Activated CD8-positive, alpha-beta T cell treated with anti-CD3 and anti-CD28 coated beads, Interleukin-2, amount 10 ng/mL, durations not matched to agents 7 days and 5 days (primary cell): Measurements from ENCODE around the gene SLC25A10. TPM values are rescaled to one million over a fixed set of nuclear protein-coding genes. Genes with fewer than 3 reads are reported as not detected.

ENCODE experiments used
- ATAC-seq: fragments of 150-1000 bp; cut with Tn5 transposase; one replicate; pipeline ENCODE4 v1.10.0; 2021; ENCODE audit warnings: moderate library complexity
- CTCF ChIA-PET: fragments of 350-600 bp; sonication (Branson Sonifier 250); formaldehyde crosslinking; loops from one replicate; lab custom pipeline; 2021; ENCODE audit warnings: antibody characterized with exemption; lab: Charles Lee
- POLR2A ChIA-PET: fragments of 350-600 bp; sonication (Branson Sonifier 250); formaldehyde crosslinking; loops from one replicate; lab custom pipeline; 2021; ENCODE audit warnings: antibody characterized with exemption; lab: Charles Lee
- DNase-seq: peaks from one replicate; pipeline ENCODE4 v3.0.0-alpha.2; 2020
- H3K27ac Mint-ChIP-seq: one replicate; pipeline ENCODE4 v1.8.0; 2021; ENCODE audit warnings: mild to moderate bottlenecking, mixed read lengths
- H3K27me3 Mint-ChIP-seq: one replicate; pipeline ENCODE4 v1.8.0; 2021; ENCODE audit warnings: low read depth, mixed read lengths
- H3K36me3 Mint-ChIP-seq: one replicate; pipeline ENCODE4 v1.8.0; 2021; ENCODE audit warnings: low read depth, mixed read lengths
- H3K4me1 Mint-ChIP-seq: one replicate; pipeline ENCODE4 v1.8.0; 2021; ENCODE audit warnings: low read depth, mixed read lengths
- H3K4me3 Mint-ChIP-seq: one replicate; pipeline ENCODE4 v1.8.0; 2021; ENCODE audit warnings: mild to moderate bottlenecking, mixed read lengths
- H3K9me3 Mint-ChIP-seq: one replicate; pipeline ENCODE4 v1.8.0; 2022; ENCODE audit warnings: mixed read lengths; ENCODE audit not compliant: insufficient read depth
- total RNA-seq, 2 experiments: library from RNA; stranded (reverse); gene quantifications; one replicate each; pipeline ENCODE4 v1.2.3, GENCODE V29; 2021

The SLC25A10 gene
- total RNA-seq, 2 experiments from 2014 or later = 39.2 to 40.4 TPM

GRCh38 chr17:81687770-81688541 is 24.1 kb upstream of the SLC25A10 start:
- ATAC-seq = no peak
- Mint-ChIP-seq H3K4me1 (peaks cover 24% of the 10 kb centered on the region), H3K27me3 (no peaks in the 10 kb centered on the region), H3K4me3 (no peak overlapping the region), H3K36me3 (peaks cover 62% of the 10 kb centered on the region), H3K27ac (no peak overlapping the region), H3K9me3 (no peaks in the 10 kb centered on the region)
- ChIA-PET CTCF (no interaction called here), POLR2A (interaction anchor here (1.0 to 1.5 kb wide), 2 partner anchors 9 to 15 kb away, joined by 3 to 9 read pairs; partner anchors contain the start of gene MRPL12)
- no peak for DNase-seq

GRCh38 chr17:81688616-81689015 is 23.5 kb upstream of the SLC25A10 start:
- CTCF ChIA-PET = no interaction called here

DNA sequence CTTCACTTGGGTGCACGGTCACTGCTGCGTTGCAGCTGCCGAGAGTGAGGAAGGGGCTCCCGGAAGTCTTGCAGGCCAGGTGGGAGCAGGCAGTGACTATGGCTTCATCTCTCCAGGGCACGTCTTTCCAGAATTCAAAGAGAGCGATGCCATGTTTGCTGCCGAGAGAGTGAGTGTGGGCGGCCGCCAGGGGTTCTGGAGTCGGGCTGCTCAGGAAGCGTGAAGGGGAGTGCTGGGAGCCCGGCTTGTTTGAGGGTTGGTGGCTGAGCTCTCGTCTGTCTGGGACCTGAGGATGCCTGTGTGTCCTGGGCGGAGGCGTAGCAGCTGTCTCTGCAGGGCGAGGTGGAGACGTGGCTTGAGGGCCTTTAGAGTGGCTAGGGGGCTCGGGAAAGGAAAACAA is 22.0 kb upstream of the SLC25A10 start:
- ATAC-seq (no peak), DNase-seq (no peak)
- H3K4me1 Mint-ChIP-seq = peaks cover 16% of the 10 kb centered on the region
- H3K36me3 Mint-ChIP-seq = peaks cover 55% of the 10 kb centered on the region
- H3K4me3 Mint-ChIP-seq = no peak overlapping the region
- ChIA-PET CTCF (interaction anchor here (1.0 kb wide), 1 partner anchor 12 kb away, joined by 3 read pairs; no protein-coding TSS in a partner anchor), POLR2A (interaction anchor here (1.1 kb wide), 1 partner anchor 13 kb away, joined by 5 read pairs; the partner anchor contains the start of gene MRPL12)
- no peaks in the 10 kb centered on the region for H3K9me3 Mint-ChIP-seq
- H3K27ac Mint-ChIP-seq = peak overlapping the region; percentile 30
- H3K27me3 Mint-ChIP-seq = no peaks in the 10 kb centered on the region

More at GRCh38 chr17:81688616-81689015, 23.5 kb upstream of the SLC25A10 start:
- POLR2A ChIA-PET = interaction anchor here (1.5 kb wide), 1 partner anchor 14 kb away, joined by 9 read pairs; the partner anchor contains the start of gene MRPL12
- Mint-ChIP-seq H3K27me3 (no peaks in the 10 kb centered on the region), H3K27ac (no peak overlapping the region), H3K36me3 (peaks cover 61% of the 10 kb centered on the region), H3K4me1 (peaks cover 24% of the 10 kb centered on the region), H3K4me3 (no peak overlapping the region), H3K9me3 (no peaks in the 10 kb centered on the region)
- DNase-seq = no peak
- no peak for ATAC-seq

- H3K4me1 Mint-ChIP-seq = peaks cover 12% of the 10 kb centered on the region
- no peak overlapping the region for H3K4me3 Mint-ChIP-seq
- ChIA-PET POLR2A (interaction anchor here (1.1 kb wide), 1 partner anchor 12 kb away, joined by 5 read pairs; the partner anchor contains the start of gene MRPL12), CTCF (interaction anchor here (1.0 kb wide), 1 partner anchor 12 kb away, joined by 3 read pairs; no protein-coding TSS in a partner anchor)
- DNase-seq = no peak
- no peaks in the 10 kb centered on the region for H3K27me3 Mint-ChIP-seq
- ATAC-seq = no peak
- peaks cover 54% of the 10 kb centered on the region for H3K36me3 Mint-ChIP-seq
- no peaks in the 10 kb centered on the region for H3K9me3 Mint-ChIP-seq
- no peak overlapping the region for H3K27ac Mint-ChIP-seq
Measured at GRCh38 chr17:81690549-81690948, 21.5 kb upstream of the SLC25A10 start.

DNA sequence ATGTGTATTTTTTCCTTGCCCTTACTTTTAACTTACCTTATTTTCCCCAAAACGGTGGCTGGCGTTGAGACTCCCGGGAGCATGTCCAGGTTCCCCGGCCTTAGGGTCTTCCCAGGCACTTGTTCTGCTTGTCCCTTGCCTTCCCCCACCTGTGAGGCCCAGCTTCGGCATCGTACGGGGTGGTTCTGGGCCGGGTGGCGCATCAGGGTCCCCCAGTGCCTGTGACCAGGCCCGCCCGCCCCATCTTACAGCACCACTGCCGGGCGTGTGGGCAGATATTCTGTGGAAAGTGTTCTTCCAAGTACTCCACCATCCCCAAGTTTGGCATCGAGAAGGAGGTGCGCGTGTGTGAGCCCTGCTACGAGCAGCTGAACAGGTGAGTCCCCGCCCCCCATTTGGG is 20.9 kb upstream of the SLC25A10 start:
- peaks cover 5% of the 10 kb centered on the region for H3K4me1 Mint-ChIP-seq
- POLR2A ChIA-PET = interaction anchor here (0.6 to 1.1 kb wide), 2 partner anchors 9 to 12 kb away, joined by 3 to 5 read pairs; partner anchors contain the start of gene MRPL12

GRCh38 chr17:81691608-81692007 is 20.5 kb upstream of the SLC25A10 start:
- no peak for ATAC-seq
- DNase-seq = no peak
- POLR2A ChIA-PET = interaction anchor here (0.6 kb wide), 1 partner anchor 9 kb away, joined by 3 read pairs; no protein-coding TSS in a partner anchor
- Mint-ChIP-seq H3K27ac (no peak overlapping the region), H3K4me3 (no peak overlapping the region), H3K4me1 (peaks cover 3% of the 10 kb centered on the region), H3K36me3 (peaks cover 47% of the 10 kb centered on the region), H3K9me3 (no peaks in the 10 kb centered on the region), H3K27me3 (no peaks in the 10 kb centered on the region)
- CTCF ChIA-PET = no interaction called here

More for the DNA sequence above, 20.9 kb upstream of the SLC25A10 start:
- Mint-ChIP-seq H3K9me3 (no peaks in the 10 kb centered on the region), H3K4me3 (no peak overlapping the region), H3K27me3 (no peaks in the 10 kb centered on the region), H3K36me3 (peaks cover 49% of the 10 kb centered on the region), H3K27ac (no peak overlapping the region)
- no peak for DNase-seq
- CTCF ChIA-PET = no interaction called here
- ATAC-seq = no peak

DNA sequence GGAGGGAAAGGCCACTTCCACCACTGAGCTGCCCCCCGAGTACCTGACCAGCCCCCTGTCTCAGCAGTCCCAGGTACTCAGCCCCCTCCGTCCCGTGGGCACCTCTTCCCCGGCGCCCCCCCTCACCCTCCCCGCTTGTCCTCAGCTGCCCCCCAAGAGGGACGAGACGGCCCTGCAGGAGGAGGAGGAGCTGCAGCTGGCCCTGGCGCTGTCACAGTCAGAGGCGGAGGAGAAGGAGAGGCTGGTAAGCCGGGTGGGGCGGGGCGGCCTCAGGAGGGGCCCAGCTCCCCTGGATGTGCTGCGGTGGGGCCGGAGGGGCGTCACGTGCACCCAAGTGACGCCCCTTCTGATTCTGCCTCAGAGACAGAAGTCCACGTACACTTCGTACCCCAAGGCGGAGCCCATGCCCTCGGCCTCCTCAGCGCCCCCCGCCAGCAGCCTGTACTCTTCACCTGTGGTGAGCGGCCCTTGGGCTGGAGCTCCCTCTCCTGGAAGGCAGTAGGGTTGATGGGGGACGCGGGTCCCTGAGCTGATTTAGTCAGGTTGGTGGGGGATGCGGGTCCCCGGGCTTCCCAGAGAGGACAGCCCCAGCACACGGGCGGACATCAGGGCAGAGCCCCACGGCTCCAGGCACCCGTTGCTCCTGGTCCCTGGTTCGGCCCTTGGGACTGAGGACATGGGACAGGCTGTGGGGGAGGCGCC is 18.4 kb upstream of the SLC25A10 start:
- no peaks in the 10 kb centered on the region for H3K27me3 Mint-ChIP-seq
- POLR2A ChIA-PET = interaction anchor here (0.9 to 1.1 kb wide), 2 partner anchors 10 kb away, joined by 4 read pairs; partner anchors contain the start of genes ARL16 and HGS
- no peak for DNase-seq
- H3K4me3 Mint-ChIP-seq = no peak overlapping the region
- H3K4me1 Mint-ChIP-seq = peaks cover 5% of the 10 kb centered on the region
- no peak overlapping the region for H3K27ac Mint-ChIP-seq
- CTCF ChIA-PET = interaction anchor here (1.0 kb wide), 1 partner anchor 10 kb away, joined by 3 read pairs; the partner anchor contains the start of genes ARL16 and HGS
- no peak for ATAC-seq
- H3K36me3 Mint-ChIP-seq = peaks cover 51% of the 10 kb centered on the region
- H3K9me3 Mint-ChIP-seq = no peaks in the 10 kb centered on the region

DNA sequence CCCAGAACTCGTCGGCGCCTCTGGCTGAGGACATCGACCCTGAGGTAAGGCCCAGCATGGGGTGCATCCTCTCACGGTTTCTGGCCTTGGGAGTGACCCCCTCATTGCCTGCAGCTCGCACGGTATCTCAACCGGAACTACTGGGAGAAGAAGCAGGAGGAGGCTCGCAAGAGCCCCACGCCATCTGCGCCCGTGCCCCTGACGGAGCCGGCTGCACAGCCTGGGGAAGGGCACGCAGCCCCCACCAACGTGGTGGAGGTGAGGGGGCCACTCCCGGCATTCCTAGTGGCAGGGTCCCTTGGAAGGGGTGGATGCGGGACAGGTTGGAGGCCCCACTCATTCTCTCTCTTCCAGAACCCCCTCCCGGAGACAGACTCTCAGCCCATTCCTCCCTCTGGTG is 17.3 kb upstream of the SLC25A10 start:
- DNase-seq = no peak
- POLR2A ChIA-PET = no interaction called here
- Mint-ChIP-seq H3K36me3 (peaks cover 46% of the 10 kb centered on the region), H3K27me3 (no peaks in the 10 kb centered on the region), H3K4me1 (peaks cover 3% of the 10 kb centered on the region), H3K9me3 (no peaks in the 10 kb centered on the region), H3K4me3 (no peak overlapping the region), H3K27ac (no peak overlapping the region)
- ATAC-seq = no peak
- CTCF ChIA-PET = interaction anchor here (0.6 kb wide), 1 partner anchor 10 kb away, joined by 3 read pairs; no protein-coding TSS in a partner anchor

- no peaks in the 10 kb centered on the region for H3K27me3 Mint-ChIP-seq
- no peaks in the 10 kb centered on the region for H3K9me3 Mint-ChIP-seq
- H3K36me3 Mint-ChIP-seq = peaks cover 42% of the 10 kb centered on the region
- ATAC-seq (no peak), DNase-seq (no peak)
- CTCF ChIA-PET = interaction anchor here (0.6 kb wide), 1 partner anchor 10 kb away, joined by 3 read pairs; no protein-coding TSS in a partner anchor
- H3K27ac Mint-ChIP-seq = no peak overlapping the region
- no peak overlapping the region for H3K4me3 Mint-ChIP-seq
- peaks cover 2% of the 10 kb centered on the region for H3K4me1 Mint-ChIP-seq
- POLR2A ChIA-PET = no interaction called here
Measured at GRCh38 chr17:81695211-81695610, 16.9 kb upstream of the SLC25A10 start.

DNA sequence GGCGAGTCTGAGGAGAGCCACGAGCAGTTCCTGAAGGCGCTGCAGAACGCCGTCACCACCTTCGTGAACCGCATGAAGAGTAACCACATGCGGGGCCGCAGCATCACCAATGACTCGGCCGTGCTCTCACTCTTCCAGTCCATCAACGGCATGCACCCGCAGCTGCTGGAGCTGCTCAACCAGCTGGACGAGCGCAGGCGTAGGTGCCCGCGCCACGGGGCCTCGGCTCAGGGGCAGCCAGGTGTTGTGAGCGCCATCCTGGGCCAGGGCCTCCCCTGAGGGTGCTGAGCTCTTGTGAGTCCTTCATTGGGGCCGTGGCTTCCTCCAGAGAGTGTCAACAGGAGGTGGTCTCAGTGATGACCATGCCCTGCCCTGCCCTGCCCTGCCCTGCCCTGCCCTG is 16.3 kb upstream of the SLC25A10 start:
- Mint-ChIP-seq H3K36me3 (peaks cover 43% of the 10 kb centered on the region), H3K27ac (no peak overlapping the region), H3K9me3 (no peaks in the 10 kb centered on the region), H3K4me3 (no peak overlapping the region), H3K4me1 (peaks cover 5% of the 10 kb centered on the region), H3K27me3 (no peaks in the 10 kb centered on the region)
- DNase-seq (no peak), ATAC-seq (no peak)
- ChIA-PET CTCF (no interaction called here), POLR2A (no interaction called here)

- no peak overlapping the region for H3K4me3 Mint-ChIP-seq
- DNase-seq (no peak), ATAC-seq (no peak)
- ChIA-PET CTCF (no interaction called here), POLR2A (no interaction called here)
- no peak overlapping the region for H3K27ac Mint-ChIP-seq
- H3K4me1 Mint-ChIP-seq = peaks cover 11% of the 10 kb centered on the region
- H3K27me3 Mint-ChIP-seq = no peaks in the 10 kb centered on the region
- peaks cover 42% of the 10 kb centered on the region for H3K36me3 Mint-ChIP-seq
- H3K9me3 Mint-ChIP-seq = no peaks in the 10 kb centered on the region
Measured at GRCh38 chr17:81696218-81696941, 15.7 kb upstream of the SLC25A10 start.
